ENCODE measurements around the gene HES3.
A peak's percentile ranks its signal among the peaks of the same experiment; 100 is the strongest.

HES3 gene

GRCh38 chr1:6243993-6244392 lies at the start of gene HES3:
TSS of gene HES3 (plus strand) at chr1:6244179. CDS start at chr1:6244366, 187 bp downstream.
- no peak for DNase-seq (ENCODE audit: low spot score)

- no peak for DNase-seq (ENCODE audit: low spot score)
These were observed 46.1 kb upstream of the HES3 start for GRCh38 chr1:6197746-6198427.

- peak; percentile 53 for DNase-seq (ENCODE audit: low spot score)
These were observed 45.2 kb upstream of the HES3 start for GRCh38 chr1:6198646-6199297.

GRCh38 chr1:6199298-6200187 lies 44.4 kb upstream of the HES3 start, which contains the start of gene RPL22:
TSS of gene RPL22 (minus strand) at chr1:6199595. CDS start at chr1:6199573, 22 bp downstream.
- peak; percentile 100 for DNase-seq (ENCODE audit: low spot score)

- no peak for DNase-seq (ENCODE audit: low spot score)
These were observed 43.7 kb upstream of the HES3 start for GRCh38 chr1:6200188-6200809.

GRCh38 chr1:6202256-6202655 lies 41.7 kb upstream of the HES3 start:
- no peak for DNase-seq (ENCODE audit: low spot score)

GRCh38 chr1:6205849-6206519 lies 38.0 kb upstream of the HES3 start, which contains the start of gene RNF207:
TSS of gene RNF207 (plus strand) at chr1:6206119. CDS start at chr1:6206536, 417 bp downstream.
- DNase-seq (ENCODE audit: low spot score) = no peak

GRCh38 chr1:6206520-6206855 lies 37.5 kb upstream of the HES3 start:
- no peak for DNase-seq (ENCODE audit: low spot score)

- DNase-seq (ENCODE audit: low spot score) = no peak
These were observed 36.7 kb upstream of the HES3 start for GRCh38 chr1:6207075-6207885.

GRCh38 chr1:6207921-6208320 lies 36.1 kb upstream of the HES3 start:
- DNase-seq (ENCODE audit: low spot score) = no peak

- no peak for DNase-seq (ENCODE audit: low spot score)
These were observed 35.0 kb upstream of the HES3 start for GRCh38 chr1:6208723-6209660.

- DNase-seq (ENCODE audit: low spot score) = peak; percentile 75
These were observed 34.1 kb upstream of the HES3 start for GRCh38 chr1:6209661-6210580.

GRCh38 chr1:6210591-6211355 lies 33.2 kb upstream of the HES3 start:
- DNase-seq (ENCODE audit: low spot score) = no peak

GRCh38 chr1:6211731-6212130 lies 32.2 kb upstream of the HES3 start:
- DNase-seq (ENCODE audit: low spot score) = no peak

- peak; percentile 49 for DNase-seq (ENCODE audit: low spot score)
These were observed 31.6 kb upstream of the HES3 start for GRCh38 chr1:6212193-6212959.

GRCh38 chr1:6218375-6219164 lies 25.4 kb upstream of the HES3 start:
- DNase-seq (ENCODE audit: low spot score) = no peak
